GM19193 (cell line): ENCODE data around the gene CFAP299.

Experiments used
- POLR2A ChIP-seq: IDR thresholded peaks from 4 replicates; pipeline ENCODE4 v1.6.1; 2011; ENCODE audit not compliant: insufficient read depth, insufficient read length; ENCODE audit errors: extremely low read depth

Gene CFAP299

GRCh38 chr4:80711956-80712355, 376.4 kb downstream of the CFAP299 start:
- TF ChIP-seq POLR2A = no peak

DNA sequence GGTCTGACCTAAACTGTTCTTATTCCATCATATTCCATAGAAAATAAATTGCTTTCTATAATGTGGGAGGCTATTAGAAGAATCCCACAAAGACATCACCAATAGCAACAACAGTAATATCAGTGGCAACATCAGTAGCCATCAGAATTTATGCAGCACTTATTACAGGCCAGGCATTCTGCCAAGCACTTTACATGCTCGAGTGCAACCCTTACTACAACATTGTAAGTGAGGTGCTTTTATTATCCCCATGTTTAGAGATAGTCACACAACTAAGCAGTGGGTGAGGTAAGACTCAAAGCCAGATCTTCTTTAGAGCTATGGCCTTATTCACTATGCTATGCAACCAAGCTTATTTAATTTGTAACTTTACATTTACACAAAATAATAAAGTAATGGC, 377.9 kb downstream of the CFAP299 start:
- TF ChIP-seq POLR2A = no peak

DNA sequence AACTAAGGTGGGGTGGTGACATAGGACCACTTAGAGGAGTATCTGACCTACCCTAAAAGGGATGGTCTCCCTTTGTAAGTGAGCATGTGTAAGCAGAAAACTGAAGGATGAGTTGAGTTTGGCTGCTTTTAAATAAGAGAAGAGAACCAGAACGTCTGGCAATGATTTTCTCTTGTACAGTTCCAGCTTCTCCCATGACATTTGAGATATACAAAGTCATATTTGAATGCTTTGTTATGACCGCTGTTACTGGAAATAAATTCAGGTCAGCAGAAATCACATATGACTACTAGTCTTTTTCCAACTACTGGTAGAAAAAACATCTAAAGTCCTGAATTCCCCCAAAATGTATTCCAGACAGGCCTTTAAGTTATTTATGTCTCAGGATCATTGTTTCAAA, 381.7 kb downstream of the CFAP299 start:
- no peak for TF ChIP-seq POLR2A

GRCh38 chr4:80726471-80726870, 390.9 kb downstream of the CFAP299 start:
- no peak for TF ChIP-seq POLR2A

GRCh38 chr4:80730158-80730557, 394.6 kb downstream of the CFAP299 start:
- TF ChIP-seq POLR2A = no peak

DNA sequence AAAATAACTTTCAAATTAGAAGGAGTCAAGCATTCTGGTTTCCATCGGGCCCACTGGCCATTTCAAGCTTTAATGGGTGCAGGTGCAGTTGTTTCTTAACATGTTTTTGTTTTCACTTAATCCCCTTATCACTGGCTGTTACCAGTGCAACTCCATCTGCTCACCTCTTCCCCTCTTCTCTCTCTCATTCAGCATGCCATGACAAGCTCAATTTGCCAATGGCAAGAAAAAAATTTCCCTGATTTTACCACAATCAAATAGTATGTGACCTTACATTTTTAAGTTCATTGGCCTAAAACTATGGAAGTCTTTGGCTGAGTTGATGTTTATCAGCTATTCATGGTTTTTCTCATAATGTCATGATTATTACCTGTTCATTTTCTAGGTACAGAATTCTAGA, 395.9 kb downstream of the CFAP299 start:
- TF ChIP-seq POLR2A = no peak

- TF ChIP-seq POLR2A = no peak
Observed at GRCh38 chr4:80732010-80732409, 396.5 kb downstream of the CFAP299 start.

GRCh38 chr4:80740375-80740774, 404.8 kb downstream of the CFAP299 start:
- no peak for TF ChIP-seq POLR2A

GRCh38 chr4:80751200-80751599, 415.7 kb downstream of the CFAP299 start:
- TF ChIP-seq POLR2A = no peak

- TF ChIP-seq POLR2A = no peak
Observed at GRCh38 chr4:80767944-80768343, 432.4 kb downstream of the CFAP299 start.

DNA sequence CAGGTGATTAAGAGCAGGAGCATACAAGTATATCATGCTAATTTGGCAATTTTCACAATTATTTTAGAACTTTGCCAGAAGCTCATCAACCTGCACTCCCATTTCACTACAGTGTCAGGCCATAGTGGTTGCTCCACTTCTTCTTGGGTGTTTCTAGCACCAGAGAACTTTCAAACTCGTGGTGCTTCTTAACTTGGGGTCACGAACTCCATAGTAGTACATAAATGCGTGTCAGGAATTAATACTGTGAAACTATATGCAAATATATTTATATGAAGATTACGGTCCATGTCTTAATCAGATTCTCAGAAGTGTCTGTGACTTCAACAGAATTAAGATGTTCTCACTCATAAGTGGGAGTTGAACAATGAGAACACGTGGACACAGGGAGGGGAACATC, 440.6 kb downstream of the CFAP299 start:
- no peak for TF ChIP-seq POLR2A

DNA sequence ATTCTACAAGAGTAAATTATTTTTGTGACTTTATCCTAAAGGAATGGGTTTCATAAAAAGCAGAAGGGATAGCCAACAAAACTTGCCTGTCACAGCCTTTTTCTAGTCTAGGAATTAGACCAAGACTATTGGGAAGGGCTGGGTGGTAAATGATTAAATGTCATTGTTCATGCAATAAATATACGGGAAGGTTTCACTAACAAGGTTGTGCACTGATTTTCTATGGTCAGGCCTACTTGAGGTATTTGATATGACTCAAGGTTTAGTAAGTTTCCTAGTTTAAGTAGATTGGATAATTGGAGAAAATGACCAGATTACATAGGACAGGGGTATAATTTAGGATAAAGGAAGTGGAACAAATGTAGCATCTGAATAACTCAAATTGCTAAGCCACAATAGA, 445.9 kb downstream of the CFAP299 start:
- no peak for TF ChIP-seq POLR2A

DNA sequence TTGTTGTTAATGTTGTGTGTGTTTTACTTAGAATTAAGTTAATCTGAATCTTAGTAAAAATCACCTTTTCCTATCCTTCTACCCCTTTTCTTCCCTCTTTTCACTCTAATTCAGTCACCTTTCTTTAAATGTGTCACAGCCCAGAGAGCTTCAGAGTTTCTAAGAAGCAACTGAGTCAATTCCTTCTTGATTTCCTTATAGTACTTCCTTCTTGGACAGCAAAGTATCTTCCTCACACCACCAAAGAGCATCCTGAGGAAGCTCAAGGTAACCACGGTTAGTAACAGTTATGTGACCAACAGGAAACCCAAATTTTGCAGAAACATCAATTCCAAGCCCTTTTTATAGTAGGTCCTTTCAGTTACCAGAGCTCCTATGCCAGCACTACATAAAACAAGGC, 451.8 kb downstream of the CFAP299 start:
- no peak for TF ChIP-seq POLR2A

- no peak for TF ChIP-seq POLR2A
Observed at GRCh38 chr4:80788798-80789197, 453.3 kb downstream of the CFAP299 start.

DNA sequence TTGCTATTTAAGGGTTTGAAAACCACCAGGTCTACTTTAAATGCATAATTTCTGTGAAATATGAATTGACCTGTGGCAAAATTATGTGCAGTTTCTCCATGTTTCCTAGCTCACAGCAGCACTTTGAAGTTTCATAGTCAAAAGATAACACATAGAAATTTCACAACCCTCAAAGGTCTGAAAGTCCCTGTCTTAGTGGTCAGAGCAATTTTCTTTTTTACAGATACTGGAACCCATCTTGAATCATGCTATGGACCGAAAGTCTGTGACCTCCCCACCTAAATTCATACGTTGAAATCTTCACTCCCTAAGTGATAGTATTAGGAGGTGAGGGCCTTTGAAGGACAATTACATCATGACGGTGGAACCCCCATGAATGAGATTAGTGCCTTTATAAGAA, 454.6 kb downstream of the CFAP299 start:
- TF ChIP-seq POLR2A = no peak

DNA sequence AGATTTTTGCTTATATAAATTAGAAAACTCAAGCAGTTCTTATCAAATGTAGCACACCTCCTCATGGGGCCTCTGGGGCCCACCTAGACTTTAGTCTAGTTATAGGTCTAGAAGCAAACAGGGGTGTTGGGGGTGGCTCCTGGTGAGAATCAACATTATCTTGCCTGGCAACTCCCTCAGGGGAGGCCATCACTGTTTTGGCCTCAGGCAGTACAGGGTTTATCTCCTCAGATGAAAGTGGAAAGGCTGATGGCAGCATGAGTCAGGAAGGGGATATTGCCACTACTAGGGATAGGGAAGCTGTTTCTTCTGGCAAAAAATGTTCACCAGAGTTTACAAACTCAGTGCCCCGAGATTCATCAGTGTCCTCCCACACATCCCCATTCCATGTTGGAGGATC, 462.6 kb downstream of the CFAP299 start:
- no peak for TF ChIP-seq POLR2A

DNA sequence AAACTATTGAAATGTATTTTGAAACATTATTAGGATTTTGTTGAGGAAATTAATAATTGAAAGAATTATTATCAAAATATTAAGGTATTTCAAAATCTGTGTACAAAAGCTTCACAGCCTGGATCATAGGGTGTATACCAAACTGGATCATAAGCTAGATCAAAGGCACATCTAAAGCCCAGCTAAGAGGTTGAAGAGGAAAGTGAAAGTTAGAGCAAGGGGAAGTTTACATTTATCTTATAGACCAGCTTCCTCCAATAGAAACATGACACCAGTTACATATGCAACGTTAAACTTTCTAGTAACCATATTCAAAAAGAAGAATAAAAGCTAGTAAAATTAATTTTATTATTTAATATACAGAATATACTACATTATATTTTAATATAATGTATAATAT, 467.8 kb downstream of the CFAP299 start:
- no peak for TF ChIP-seq POLR2A

GRCh38 chr4:80806472-80806871, 470.9 kb downstream of the CFAP299 start:
- no peak for TF ChIP-seq POLR2A

DNA sequence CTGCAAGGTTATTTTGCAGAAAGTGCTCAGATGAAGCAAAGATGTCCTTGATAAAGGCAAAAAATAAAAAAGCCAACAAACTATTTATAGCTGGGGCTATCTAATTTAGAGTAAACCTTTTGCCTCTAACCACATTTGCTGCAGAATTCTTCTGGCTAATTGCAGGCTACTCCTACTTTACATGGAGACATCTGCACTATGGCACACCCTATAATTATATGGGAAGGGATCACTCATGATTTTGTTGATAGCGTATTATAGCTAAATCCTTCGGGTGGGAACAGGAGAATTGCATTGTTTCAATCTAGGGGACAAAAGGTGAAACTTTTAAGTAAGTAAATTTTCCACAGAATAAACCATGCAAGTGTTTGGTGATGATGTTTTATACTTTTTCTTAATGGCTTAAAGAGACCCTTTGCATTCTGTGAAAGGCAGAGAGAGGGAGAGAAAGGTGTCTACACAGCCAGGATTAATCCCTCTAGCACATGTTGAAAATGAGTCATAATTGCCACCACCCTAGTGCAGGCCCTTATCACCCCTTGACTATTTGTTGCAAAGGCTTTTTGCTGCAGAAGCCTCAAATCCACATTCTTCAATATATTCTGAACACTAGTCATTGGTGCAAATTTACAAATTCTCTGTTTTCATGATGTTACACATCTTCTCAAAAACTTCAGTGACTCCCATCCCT, 473.7 kb downstream of the CFAP299 start:
- TF ChIP-seq POLR2A = no peak
